Trophoblast cell (in vitro differentiated cells and primary cell): ENCODE results near the gene CA6.

Experiments
- DNase-seq, 2 donors: peaks; one replicate each; pipeline ENCODE4 v3.0.0-alpha.2; 2016
- H2AFZ ChIP-seq: 2 replicates; pipeline ENCODE4 v1.6.1; 2013; ENCODE audit warnings: low read length, moderate library complexity, mild to moderate bottlenecking; ENCODE audit not compliant: insufficient read depth, poor library complexity
- H2AK5ac ChIP-seq: 2 replicates; pipeline ENCODE4 v1.6.1; 2013; ENCODE audit warnings: mild to moderate bottlenecking, low read length
- H2BK120ac ChIP-seq: 2 replicates; pipeline ENCODE4 v1.6.1; 2013; ENCODE audit warnings: low read length, mild to moderate bottlenecking, moderate library complexity; ENCODE audit not compliant: insufficient read depth, poor library complexity
- H2BK12ac ChIP-seq: 2 replicates; pipeline ENCODE4 v1.6.1; 2013; ENCODE audit warnings: mild to moderate bottlenecking, low read length, moderate library complexity
- H2BK5ac ChIP-seq: 2 replicates; pipeline ENCODE4 v1.6.1; 2013; ENCODE audit warnings: low read length, low read depth, moderate library complexity, mild to moderate bottlenecking; ENCODE audit not compliant: poor library complexity
- H3K14ac ChIP-seq: 2 replicates; pipeline ENCODE4 v1.6.1; 2013; ENCODE audit warnings: mild to moderate bottlenecking, low read length
- H3K18ac ChIP-seq: 2 replicates; pipeline ENCODE4 v1.6.1; 2013; ENCODE audit warnings: mild to moderate bottlenecking, low read length
- H3K23ac ChIP-seq: 2 replicates; pipeline ENCODE4 v1.6.1; 2013; ENCODE audit warnings: low read length
- H3K27ac ChIP-seq: 2 replicates; pipeline ENCODE4 v1.5.1; 2013; ENCODE audit warnings: low read depth, mild to moderate bottlenecking, inconsistent platforms, low read length, moderate library complexity
- H3K27me3 ChIP-seq: 2 replicates; pipeline ENCODE4 v1.6.1; 2013; ENCODE audit warnings: inconsistent platforms, mild to moderate bottlenecking, low read length, moderate library complexity; ENCODE audit not compliant: insufficient read depth
- H3K36me3 ChIP-seq, 2 experiments: 1 replicate in 1 of 2; 2 replicates in 1 of 2; pipeline ENCODE4 v1.6.1; 2013; ENCODE audit warnings: low read length in 2 of 2, mild to moderate bottlenecking in 2 of 2, moderate library complexity in 1 of 2; ENCODE audit not compliant: insufficient read depth in 2 of 2, control insufficient read depth in 1 of 2
- H3K4ac ChIP-seq: 2 replicates; pipeline ENCODE4 v1.6.1; 2013; ENCODE audit warnings: low read depth, mild to moderate bottlenecking, low read length, moderate library complexity
- H3K4me1 ChIP-seq, 2 experiments: 1 replicate in 1 of 2; 2 replicates in 1 of 2; pipeline ENCODE4 v1.6.1; 2013; ENCODE audit warnings: low read length in 2 of 2, mild to moderate bottlenecking in 2 of 2, moderate library complexity in 1 of 2; ENCODE audit not compliant: insufficient read depth in 2 of 2, control insufficient read depth in 1 of 2
- H3K4me2 ChIP-seq: 2 replicates; pipeline ENCODE4 v1.6.1; 2013; ENCODE audit warnings: inconsistent platforms, mild to moderate bottlenecking, low read length, moderate library complexity
- H3K4me3 ChIP-seq: 2 replicates; pipeline ENCODE4 v1.5.1; 2013; ENCODE audit warnings: mild to moderate bottlenecking, low read depth, low read length, inconsistent platforms
- H3K79me1 ChIP-seq: one replicate; pipeline ENCODE4 v1.6.1; 2013; ENCODE audit warnings: low read length
- H3K79me2 ChIP-seq: 2 replicates; pipeline ENCODE4 v1.6.1; 2013; ENCODE audit warnings: low read length, mild to moderate bottlenecking; ENCODE audit not compliant: control insufficient read depth, insufficient read depth, poor library complexity
- H3K9ac ChIP-seq: 2 replicates; pipeline ENCODE4 v1.6.1; 2013; ENCODE audit warnings: mild to moderate bottlenecking, low read length
- H3K9me3 ChIP-seq: 2 replicates; pipeline ENCODE4 v1.6.1; 2013; ENCODE audit warnings: low read depth, mild to moderate bottlenecking, control low read depth, inconsistent platforms, low read length; ENCODE audit not compliant: insufficient read depth
- H4K12ac ChIP-seq: 2 replicates; pipeline ENCODE4 v1.6.1; 2013; ENCODE audit warnings: low read depth, mild to moderate bottlenecking, low read length, moderate library complexity
- H4K8ac ChIP-seq: 2 replicates; pipeline ENCODE4 v1.6.1; 2013; ENCODE audit warnings: low read depth, mild to moderate bottlenecking, low read length, moderate library complexity
- H4K91ac ChIP-seq: one replicate; pipeline ENCODE4 v1.6.1; 2013; ENCODE audit warnings: low read depth, mild to moderate bottlenecking, low read length, moderate library complexity
- WGBS: extraction: QIAGEN DNeasy Blood & Tissue Kit; methylation state at CpG from one replicate; pipeline ENCODE4 v1.1.7; 2013; ENCODE audit warnings: missing lambda C conversion rate; ENCODE audit not compliant: insufficient read length, insufficient coverage; ENCODE audit errors: extremely low coverage; 5-methylcytosine and 5-hydroxymethylcytosine counted together

The CA6 gene

DNA sequence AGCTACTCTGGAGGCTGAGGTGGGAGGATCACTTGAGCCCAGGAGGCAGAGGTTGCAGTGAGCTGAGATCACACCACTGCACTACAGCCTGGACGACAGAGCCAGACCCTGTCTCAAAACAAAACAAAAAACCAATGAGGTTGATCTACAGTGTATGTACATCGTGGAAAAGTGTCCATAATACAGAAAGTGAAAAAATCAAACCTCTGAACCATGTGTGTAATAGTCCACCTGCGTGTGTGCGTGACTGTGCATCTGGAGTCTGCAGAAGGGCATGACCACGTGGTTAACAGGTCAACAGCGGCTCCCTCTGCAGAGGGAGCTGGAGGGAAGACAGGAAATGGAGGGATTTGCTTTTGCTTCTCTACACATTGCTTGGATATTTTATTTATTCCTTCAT, 34.8 kb upstream of the CA6 start:
- no peak overlapping the region for H3K18ac ChIP-seq
- no peak overlapping the region for H3K4me3 ChIP-seq
- H3K4ac ChIP-seq, result no peak overlapping the region
- no peaks in the 10 kb centered on the region for H3K79me1 ChIP-seq
- peaks cover 2% of the 10 kb centered on the region in 2 experiments for H3K4me1 ChIP-seq
- H4K12ac ChIP-seq, result no peak overlapping the region
- no peak overlapping the region for H3K4me2 ChIP-seq
- no peaks in the 10 kb centered on the region for H3K27me3 ChIP-seq
- H3K27ac ChIP-seq, result no peak overlapping the region
- no peak overlapping the region for H2AFZ ChIP-seq
- H2AK5ac ChIP-seq, result no peak overlapping the region
- H2BK120ac ChIP-seq, result no peak overlapping the region
- H4K8ac ChIP-seq, result no peak overlapping the region
- no peak for DNase-seq
- no peaks in the 10 kb centered on the region for H3K79me2 ChIP-seq
- no peak overlapping the region for H2BK12ac ChIP-seq
- no CpG with 5 or more reads among the region's 6 CpGs for WGBS
- H3K9ac ChIP-seq, result no peak overlapping the region
- H4K91ac ChIP-seq, result no peak overlapping the region
- H3K9me3 ChIP-seq, result peaks cover 4% of the 10 kb centered on the region
- no peaks in the 10 kb centered on the region for H3K36me3 ChIP-seq
- no peak overlapping the region for H2BK5ac ChIP-seq
- H3K14ac ChIP-seq, result no peak overlapping the region
- H3K23ac ChIP-seq, result no peak overlapping the region

DNA sequence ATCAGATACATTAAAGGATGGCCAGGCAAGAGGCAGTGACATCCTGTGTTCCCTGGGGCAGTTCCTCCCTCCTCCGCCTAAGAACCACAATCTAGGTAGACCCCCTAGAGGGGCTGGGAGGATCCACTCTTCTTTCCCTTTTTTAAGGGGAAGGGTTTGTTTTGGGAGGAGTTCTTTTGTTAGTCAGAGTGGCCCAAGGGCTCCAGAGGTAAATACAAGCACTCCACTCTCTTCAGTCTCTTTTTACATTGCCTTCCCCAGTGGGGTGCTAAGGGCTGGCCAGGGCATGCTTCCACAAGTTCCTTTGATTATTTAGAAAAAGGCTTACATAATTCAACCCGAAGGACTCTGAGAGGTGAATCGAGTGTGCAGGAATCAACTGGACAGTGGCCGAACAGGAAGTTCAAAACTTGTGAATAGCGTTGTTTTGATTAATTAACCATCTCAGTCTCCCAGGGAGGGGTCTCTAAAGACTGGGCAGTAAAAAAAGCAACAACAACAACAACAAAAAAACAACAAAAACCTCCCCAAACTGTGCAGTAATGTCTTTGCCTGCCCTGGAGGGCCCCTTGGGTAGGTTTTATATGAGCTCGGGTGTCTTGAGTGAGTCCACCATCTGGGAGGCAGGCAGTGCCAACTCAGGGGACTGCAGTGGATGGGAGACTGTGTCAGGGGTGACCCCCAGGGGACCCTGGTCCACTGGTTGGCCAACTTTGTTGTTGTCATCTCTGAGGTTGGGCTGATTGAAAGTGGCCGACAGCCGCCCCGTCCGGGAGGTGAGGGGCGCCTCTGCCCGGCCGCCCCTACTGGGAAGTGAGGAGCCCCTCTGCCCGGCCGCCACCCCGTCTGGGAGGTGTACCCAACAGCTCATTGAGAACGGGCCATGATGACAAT, 34.0 kb upstream of the CA6 start:
- H3K9ac ChIP-seq, result no peak overlapping the region
- H2BK12ac ChIP-seq, result no peak overlapping the region
- WGBS, result no CpG with 5 or more reads among the region's 17 CpGs
- H4K91ac ChIP-seq, result peak overlapping the region; percentile 52
- H3K4me2 ChIP-seq, result no peak overlapping the region
- H3K4ac ChIP-seq, result no peak overlapping the region
- H3K9me3 ChIP-seq, result peaks cover 4% of the 10 kb centered on the region
- no peaks in the 10 kb centered on the region for H3K79me2 ChIP-seq
- H3K14ac ChIP-seq, result no peak overlapping the region
- no peak overlapping the region for H4K12ac ChIP-seq
- no peak overlapping the region for H3K27ac ChIP-seq
- no peaks in the 10 kb centered on the region for H3K27me3 ChIP-seq
- no peak overlapping the region for H2BK5ac ChIP-seq
- no peaks in the 10 kb centered on the region for H3K36me3 ChIP-seq
- H3K4me1 ChIP-seq, result peaks cover 2% of the 10 kb centered on the region in 2 experiments
- no peak overlapping the region for H3K23ac ChIP-seq
- no peak overlapping the region for H3K18ac ChIP-seq
- H3K79me1 ChIP-seq, result no peaks in the 10 kb centered on the region
- H4K8ac ChIP-seq, result no peak overlapping the region
- H3K4me3 ChIP-seq, result no peak overlapping the region
- no peak overlapping the region for H2AK5ac ChIP-seq
- DNase-seq, result no peak
- no peak overlapping the region for H2AFZ ChIP-seq
- no peak overlapping the region for H2BK120ac ChIP-seq

DNA sequence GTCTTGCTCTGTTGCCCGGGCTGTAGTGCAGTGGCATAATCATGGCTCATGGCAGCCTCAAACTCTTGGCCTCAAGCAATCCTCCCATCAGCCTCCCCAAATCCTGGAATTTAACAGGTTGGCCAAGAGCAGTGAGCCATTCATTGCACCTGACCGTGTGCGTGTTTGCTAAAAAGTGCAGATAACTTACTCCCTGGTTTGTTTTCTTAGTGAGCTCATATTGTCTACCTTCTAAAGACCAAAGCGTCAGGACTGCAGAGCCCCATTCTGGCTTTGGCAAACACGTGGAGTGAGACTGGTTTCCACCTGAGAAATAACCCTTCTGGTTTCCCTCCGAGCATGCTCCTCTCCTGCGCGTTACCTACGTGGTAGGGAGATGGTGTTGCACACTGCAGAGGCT, 32.2 kb upstream of the CA6 start:
- no peak overlapping the region for H3K23ac ChIP-seq
- no peak overlapping the region for H4K12ac ChIP-seq
- WGBS, result no CpG with 5 or more reads among the region's 9 CpGs
- H3K79me1 ChIP-seq, result no peaks in the 10 kb centered on the region
- no peak overlapping the region for H2AFZ ChIP-seq
- no peak for DNase-seq
- H2BK12ac ChIP-seq, result no peak overlapping the region
- no peak overlapping the region for H3K14ac ChIP-seq
- H3K36me3 ChIP-seq, result no peaks in the 10 kb centered on the region
- H3K4ac ChIP-seq, result no peak overlapping the region
- no peak overlapping the region for H3K4me2 ChIP-seq
- H4K91ac ChIP-seq, result no peak overlapping the region
- no peak overlapping the region for H2BK120ac ChIP-seq
- peaks cover under 1 to 2% of the 10 kb centered on the region in 2 experiments for H3K4me1 ChIP-seq
- H3K18ac ChIP-seq, result no peak overlapping the region
- peaks cover 4% of the 10 kb centered on the region for H3K9me3 ChIP-seq
- H3K79me2 ChIP-seq, result no peaks in the 10 kb centered on the region
- no peak overlapping the region for H2AK5ac ChIP-seq
- no peak overlapping the region for H2BK5ac ChIP-seq
- H3K27ac ChIP-seq, result no peak overlapping the region
- no peak overlapping the region for H3K9ac ChIP-seq
- no peak overlapping the region for H3K4me3 ChIP-seq
- no peak overlapping the region for H4K8ac ChIP-seq
- H3K27me3 ChIP-seq, result no peaks in the 10 kb centered on the region

DNA sequence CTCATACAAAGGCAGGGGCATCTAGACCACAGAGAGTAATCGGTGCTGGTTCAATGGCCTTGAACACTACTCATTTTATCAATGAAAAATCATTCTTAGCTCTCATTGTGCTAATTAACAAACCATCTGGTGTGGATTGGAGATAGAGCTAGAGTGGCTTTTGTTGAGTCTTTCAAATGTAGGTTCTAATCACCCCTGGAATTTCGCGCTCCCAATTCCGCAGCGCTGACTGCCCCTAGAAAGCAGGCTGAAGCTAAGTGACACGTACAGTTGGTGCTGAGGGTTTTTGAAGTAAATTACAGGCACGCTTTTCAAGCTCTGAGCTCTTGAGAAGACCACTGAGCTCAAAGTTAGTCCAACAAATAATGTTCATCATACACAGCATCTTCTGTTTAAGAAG, 31.2 kb upstream of the CA6 start:
- Histone ChIP-seq H2AFZ (no peak overlapping the region), H4K8ac (no peak overlapping the region), H2BK5ac (no peak overlapping the region), H2AK5ac (no peak overlapping the region), H3K9me3 (peaks cover 4% of the 10 kb centered on the region), H3K18ac (no peak overlapping the region), H3K14ac (no peak overlapping the region), H3K4me2 (no peak overlapping the region), H3K4ac (no peak overlapping the region), H3K36me3 (no peaks in the 10 kb centered on the region), H3K23ac (no peak overlapping the region), H3K27ac (no peak overlapping the region), H3K9ac (no peak overlapping the region), H3K27me3 (no peaks in the 10 kb centered on the region), H2BK120ac (no peak overlapping the region), H3K4me3 (no peak overlapping the region), H4K91ac (no peak overlapping the region), H3K4me1 (no peaks in the 10 kb centered on the region), H3K79me1 (no peaks in the 10 kb centered on the region), H3K79me2 (no peaks in the 10 kb centered on the region), H4K12ac (no peak overlapping the region), H2BK12ac (no peak overlapping the region)
- WGBS, result no CpG with 5 or more reads among the region's 7 CpGs
- no peak for DNase-seq
